Measurements from ENCODE around the gene SST. TPM values are rescaled to one million over a fixed set of nuclear protein-coding genes. Genes with fewer than 3 reads are reported as not detected.

SST gene
- total and polyA plus RNA-seq, 2 of the 13 experiments (the other 11 are each of a cell fraction or from before 2014, with no cell fraction given), result not detected

DNA sequence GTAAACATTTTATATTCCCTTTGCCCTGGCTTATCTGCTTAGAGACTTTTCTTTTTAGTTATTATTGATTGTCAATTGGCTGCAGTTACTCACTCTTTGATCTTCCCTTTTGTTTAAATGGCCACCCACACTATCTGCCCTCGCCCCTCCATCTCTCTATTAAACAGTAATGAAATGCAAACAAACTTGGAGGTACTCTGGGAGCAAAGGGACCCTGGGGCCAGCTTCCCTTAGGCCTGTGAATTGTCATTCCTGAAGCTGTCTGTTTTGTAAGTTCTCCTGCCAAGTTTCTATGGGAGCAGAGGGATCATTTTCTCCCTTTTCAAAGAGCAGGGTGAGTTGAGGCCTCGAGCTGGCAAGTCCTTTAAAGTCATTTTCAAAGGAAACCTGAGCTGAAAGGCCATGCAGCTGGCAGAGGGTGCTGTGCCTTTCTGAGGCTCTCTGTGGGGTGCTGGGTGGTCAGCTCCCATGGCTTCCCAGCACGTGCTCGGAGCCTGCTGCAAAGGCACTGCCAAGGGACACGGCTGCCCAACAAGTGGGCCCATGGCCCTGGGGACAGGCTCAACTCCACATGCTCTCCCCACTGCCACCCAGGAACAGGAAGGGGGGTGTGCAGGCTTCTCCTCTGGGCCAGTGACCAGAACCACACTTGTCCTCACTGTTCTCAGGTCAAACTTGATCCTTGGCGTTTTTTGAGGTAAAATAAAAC is 49.6 kb upstream of the SST start (continued):
- no peak for TF ChIP-seq ZNF556 (CRISPR knock-in tag; IDR thresholded peaks at IDR 0.05; ENCODE audit: borderline replicate concordance)
- TF ChIP-seq, protein P1, sequence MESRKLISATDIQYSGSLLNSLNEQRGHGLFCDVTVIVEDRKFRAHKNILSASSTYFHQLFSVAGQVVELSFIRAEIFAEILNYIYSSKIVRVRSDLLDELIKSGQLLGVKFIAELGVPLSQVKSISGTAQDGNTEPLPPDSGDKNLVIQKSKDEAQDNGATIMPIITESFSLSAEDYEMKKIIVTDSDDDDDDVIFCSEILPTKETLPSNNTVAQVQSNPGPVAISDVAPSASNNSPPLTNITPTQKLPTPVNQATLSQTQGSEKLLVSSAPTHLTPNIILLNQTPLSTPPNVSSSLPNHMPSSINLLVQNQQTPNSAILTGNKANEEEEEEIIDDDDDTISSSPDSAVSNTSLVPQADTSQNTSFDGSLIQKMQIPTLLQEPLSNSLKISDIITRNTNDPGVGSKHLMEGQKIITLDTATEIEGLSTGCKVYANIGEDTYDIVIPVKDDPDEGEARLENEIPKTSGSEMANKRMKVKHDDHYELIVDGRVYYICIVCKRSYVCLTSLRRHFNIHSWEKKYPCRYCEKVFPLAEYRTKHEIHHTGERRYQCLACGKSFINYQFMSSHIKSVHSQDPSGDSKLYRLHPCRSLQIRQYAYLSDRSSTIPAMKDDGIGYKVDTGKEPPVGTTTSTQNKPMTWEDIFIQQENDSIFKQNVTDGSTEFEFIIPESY (CRISPR knock-in tag; IDR thresholded peaks at IDR 0.05), result no peak
- TF ChIP-seq TBX2 (CRISPR knock-in tag; IDR thresholded peaks at IDR 0.05; ENCODE audit: borderline replicate concordance), result peak; percentile 87
- peak; percentile 72 for TF ChIP-seq ZSCAN25 (CRISPR knock-in tag; IDR thresholded peaks at IDR 0.05)
- TF ChIP-seq, protein P2, sequence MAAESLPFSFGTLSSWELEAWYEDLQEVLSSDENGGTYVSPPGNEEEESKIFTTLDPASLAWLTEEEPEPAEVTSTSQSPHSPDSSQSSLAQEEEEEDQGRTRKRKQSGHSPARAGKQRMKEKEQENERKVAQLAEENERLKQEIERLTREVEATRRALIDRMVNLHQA (CRISPR knock-in tag; IDR thresholded peaks at IDR 0.05), result no peak
- TF ChIP-seq HIVEP1 (CRISPR knock-in tag; IDR thresholded peaks at IDR 0.05), result 0 out of 2 replicates have a peak, but pooled peaks have one; percentile 32
- TF ChIP-seq POLR2A (IDR thresholded peaks at IDR 0.05; ENCODE audit: insufficient read depth in 1 of 2, low read depth in 2 of 2, low read length in 2 of 2), result peak in 1 of 2 experiments; percentile 42; a peak in 1 of 4 replicates
- no peak for TF ChIP-seq PRMT3 (CRISPR knock-in tag; IDR thresholded peaks at IDR 0.05; ENCODE audit: borderline replicate concordance, low read depth)
- TF ChIP-seq, protein P3, sequence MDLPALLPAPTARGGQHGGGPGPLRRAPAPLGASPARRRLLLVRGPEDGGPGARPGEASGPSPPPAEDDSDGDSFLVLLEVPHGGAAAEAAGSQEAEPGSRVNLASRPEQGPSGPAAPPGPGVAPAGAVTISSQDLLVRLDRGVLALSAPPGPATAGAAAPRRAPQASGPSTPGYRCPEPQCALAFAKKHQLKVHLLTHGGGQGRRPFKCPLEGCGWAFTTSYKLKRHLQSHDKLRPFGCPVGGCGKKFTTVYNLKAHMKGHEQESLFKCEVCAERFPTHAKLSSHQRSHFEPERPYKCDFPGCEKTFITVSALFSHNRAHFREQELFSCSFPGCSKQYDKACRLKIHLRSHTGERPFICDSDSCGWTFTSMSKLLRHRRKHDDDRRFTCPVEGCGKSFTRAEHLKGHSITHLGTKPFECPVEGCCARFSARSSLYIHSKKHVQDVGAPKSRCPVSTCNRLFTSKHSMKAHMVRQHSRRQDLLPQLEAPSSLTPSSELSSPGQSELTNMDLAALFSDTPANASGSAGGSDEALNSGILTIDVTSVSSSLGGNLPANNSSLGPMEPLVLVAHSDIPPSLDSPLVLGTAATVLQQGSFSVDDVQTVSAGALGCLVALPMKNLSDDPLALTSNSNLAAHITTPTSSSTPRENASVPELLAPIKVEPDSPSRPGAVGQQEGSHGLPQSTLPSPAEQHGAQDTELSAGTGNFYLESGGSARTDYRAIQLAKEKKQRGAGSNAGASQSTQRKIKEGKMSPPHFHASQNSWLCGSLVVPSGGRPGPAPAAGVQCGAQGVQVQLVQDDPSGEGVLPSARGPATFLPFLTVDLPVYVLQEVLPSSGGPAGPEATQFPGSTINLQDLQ (CRISPR knock-in tag; IDR thresholded peaks at IDR 0.05), result no peak
- TF ChIP-seq MIER2 (CRISPR knock-in tag; IDR thresholded peaks at IDR 0.05), result peak; percentile 56; the same call in 1 of the 2 replicates
- peak; percentile 76 for TF ChIP-seq ZNF772 (CRISPR knock-in tag; IDR thresholded peaks at IDR 0.05)
- TF ChIP-seq SMARCC2 (IDR thresholded peaks at IDR 0.05), result no peak
- TF ChIP-seq, protein P4, sequence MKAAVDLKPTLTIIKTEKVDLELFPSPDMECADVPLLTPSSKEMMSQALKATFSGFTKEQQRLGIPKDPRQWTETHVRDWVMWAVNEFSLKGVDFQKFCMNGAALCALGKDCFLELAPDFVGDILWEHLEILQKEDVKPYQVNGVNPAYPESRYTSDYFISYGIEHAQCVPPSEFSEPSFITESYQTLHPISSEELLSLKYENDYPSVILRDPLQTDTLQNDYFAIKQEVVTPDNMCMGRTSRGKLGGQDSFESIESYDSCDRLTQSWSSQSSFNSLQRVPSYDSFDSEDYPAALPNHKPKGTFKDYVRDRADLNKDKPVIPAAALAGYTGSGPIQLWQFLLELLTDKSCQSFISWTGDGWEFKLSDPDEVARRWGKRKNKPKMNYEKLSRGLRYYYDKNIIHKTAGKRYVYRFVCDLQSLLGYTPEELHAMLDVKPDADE (CRISPR knock-in tag; IDR thresholded peaks at IDR 0.05), result no peak
- TF ChIP-seq, protein P5, sequence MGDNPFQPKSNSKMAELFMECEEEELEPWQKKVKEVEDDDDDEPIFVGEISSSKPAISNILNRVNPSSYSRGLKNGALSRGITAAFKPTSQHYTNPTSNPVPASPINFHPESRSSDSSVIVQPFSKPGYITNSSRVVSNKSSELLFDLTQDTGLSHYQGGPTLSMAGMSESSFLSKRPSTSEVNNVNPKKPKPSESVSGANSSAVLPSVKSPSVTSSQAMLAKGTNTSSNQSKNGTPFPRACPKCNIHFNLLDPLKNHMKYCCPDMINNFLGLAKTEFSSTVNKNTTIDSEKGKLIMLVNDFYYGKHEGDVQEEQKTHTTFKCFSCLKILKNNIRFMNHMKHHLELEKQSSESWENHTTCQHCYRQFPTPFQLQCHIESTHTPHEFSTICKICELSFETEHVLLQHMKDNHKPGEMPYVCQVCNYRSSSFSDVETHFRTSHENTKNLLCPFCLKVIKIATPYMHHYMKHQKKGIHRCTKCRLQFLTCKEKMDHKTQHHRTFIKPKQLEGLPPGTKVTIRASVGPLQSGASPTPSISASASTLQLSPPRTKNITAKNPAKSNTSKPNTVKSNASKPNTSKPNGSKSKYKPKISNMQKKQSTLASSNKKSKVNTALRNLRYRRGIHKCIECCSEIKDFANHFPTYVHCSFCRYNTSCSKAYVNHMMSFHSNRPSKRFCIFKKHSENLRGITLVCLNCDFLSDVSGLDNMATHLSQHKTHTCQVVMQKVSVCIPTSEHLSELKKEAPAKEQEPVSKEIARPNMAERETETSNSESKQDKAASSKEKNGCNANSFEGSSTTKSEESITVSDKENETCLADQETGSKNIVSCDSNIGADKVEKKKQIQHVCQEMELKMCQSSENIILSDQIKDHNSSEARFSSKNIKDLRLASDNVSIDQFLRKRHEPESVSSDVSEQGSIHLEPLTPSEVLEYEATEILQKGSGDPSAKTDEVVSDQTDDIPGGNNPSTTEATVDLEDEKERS (CRISPR knock-in tag; IDR thresholded peaks at IDR 0.05), result no peak; the same call in 1 of the 2 replicates
- no peak for TF ChIP-seq ZNF720 (CRISPR knock-in tag; IDR thresholded peaks at IDR 0.05)
- TF ChIP-seq, protein P6, sequence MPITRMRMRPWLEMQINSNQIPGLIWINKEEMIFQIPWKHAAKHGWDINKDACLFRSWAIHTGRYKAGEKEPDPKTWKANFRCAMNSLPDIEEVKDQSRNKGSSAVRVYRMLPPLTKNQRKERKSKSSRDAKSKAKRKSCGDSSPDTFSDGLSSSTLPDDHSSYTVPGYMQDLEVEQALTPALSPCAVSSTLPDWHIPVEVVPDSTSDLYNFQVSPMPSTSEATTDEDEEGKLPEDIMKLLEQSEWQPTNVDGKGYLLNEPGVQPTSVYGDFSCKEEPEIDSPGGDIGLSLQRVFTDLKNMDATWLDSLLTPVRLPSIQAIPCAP (CRISPR knock-in tag; IDR thresholded peaks at IDR 0.05; ENCODE audit: low read depth), result no peak
- TF ChIP-seq ZNF781 (CRISPR knock-in tag; IDR thresholded peaks at IDR 0.05; ENCODE audit: borderline replicate concordance, not compliant biosample characterization), result no peak
- TF ChIP-seq ZNF878 (CRISPR knock-in tag; IDR thresholded peaks at IDR 0.05), result peak; percentile 69

Measured in HepG2 (cell line).